GM12878 (cell line): ENCODE data around the gene BDH1. TPM values are rescaled to one million over a fixed set of nuclear protein-coding genes. Genes with fewer than 3 reads are reported as not detected.

Source experiments
- ATAC-seq: fragments of 200-7000 bp; cut with Tn5 transposase; 3 replicates; pipeline ENCODE4 v1.9.1; 2020; ENCODE audit warnings: mild to moderate bottlenecking, moderate library complexity
- BruUV-seq: library from RNA; stranded (reverse); fragments of 400-500 nt; replicated peaks from 2 replicates; lab custom pipeline; 2021; lab: Mats Ljungman, UMichigan
- CTCF ChIA-PET: fragments of 300-600 bp; sonication (Branson Sonifier 250); formaldehyde crosslinking; extraction: SDS; loops from one replicate; lab custom pipeline; 2021; ENCODE audit warnings: inconsistent platforms; lab: Yijun Ruan, JAX
- POLR2A ChIA-PET: fragments of 350-600 bp; formaldehyde crosslinking; extraction: SDS; loops from one replicate; lab custom pipeline; 2021; ENCODE audit warnings: inconsistent platforms; lab: Charles Lee
- RAD21 ChIA-PET: fragments of 300-600 bp; sonication (Branson Sonifier 250); formaldehyde crosslinking; loops from one replicate; lab custom pipeline; 2023; ENCODE audit warnings: antibody characterized with exemption; ENCODE audit not compliant: unreplicated experiment; lab: Charles Lee
- SMC1A ChIA-PET: fragments of 300-600 bp; sonication (Branson Sonifier 250); formaldehyde crosslinking; loops from one replicate; lab custom pipeline; 2023; ENCODE audit not compliant: unreplicated experiment, uncharacterized antibody; lab: Charles Lee
- DNase-seq: peaks from one replicate; pipeline ENCODE4 v3.0.0-alpha.2; 2011; ENCODE audit warnings: low read depth, low spot score
- FAIRE-seq: peaks from 3 replicates; lab custom pipeline; 2011; peaks lifted over from hg19 to GRCh38; lab: Jason Lieb, UNC
- H2AFZ ChIP-seq: 2 replicates; pipeline ENCODE4 v1.6.0; 2011; ENCODE audit warnings: low read depth, low read length, control low read depth; ENCODE audit not compliant: control insufficient read depth
- H3K27ac ChIP-seq: 2 replicates; pipeline ENCODE4 v1.5.1; 2011; ENCODE audit warnings: control low read depth; ENCODE audit not compliant: control insufficient read depth, insufficient read depth
- H3K27me3 ChIP-seq, 2 experiments: replicated peaks in 1 of 2; 2 replicates each; pipeline versions ENCODE4 v1.6.0 to v1.6.1; 2011; ENCODE audit warnings: low read length in 1 of 2; ENCODE audit not compliant: control insufficient read depth in 2 of 2, insufficient read depth in 2 of 2
- H3K36me3 ChIP-seq, 2 experiments: 2 replicates each; pipeline ENCODE4 v1.5.1; 2011; ENCODE audit warnings: low read length in 1 of 2; ENCODE audit not compliant: control insufficient read depth in 2 of 2, insufficient read depth in 2 of 2
- H3K4me1 ChIP-seq: 2 replicates; pipeline ENCODE4 v1.6.1; 2011; ENCODE audit warnings: mild to moderate bottlenecking, low read length, moderate library complexity, mixed read lengths; ENCODE audit not compliant: control insufficient read depth, insufficient read depth
- H3K4me2 ChIP-seq: 2 replicates; pipeline ENCODE4 v1.6.0; 2011; ENCODE audit warnings: control low read depth; ENCODE audit not compliant: control insufficient read depth, insufficient read depth
- H3K4me3 ChIP-seq: fragments of 200-600 bp; sonication (generic); 2 replicates; pipeline ENCODE4 v1.5.1; 2016
- H3K79me2 ChIP-seq: 2 replicates; pipeline ENCODE4 v1.6.0; 2011; ENCODE audit warnings: low read length; ENCODE audit not compliant: control insufficient read depth, insufficient read depth
- H3K9ac ChIP-seq: 2 replicates; pipeline ENCODE4 v1.8.0; 2011; ENCODE audit warnings: low read length, control low read depth, mixed read lengths; ENCODE audit not compliant: control insufficient read depth, insufficient read depth
- H3K9me3 ChIP-seq: replicated peaks from 3 replicates; pipeline ENCODE4 v1.5.1; 2011; ENCODE audit warnings: mild to moderate bottlenecking, low read length; ENCODE audit not compliant: control insufficient read depth, insufficient read depth
- H4K20me1 ChIP-seq: 2 replicates; pipeline ENCODE4 v1.6.0; 2011; ENCODE audit not compliant: control insufficient read depth, insufficient read depth
- ASH2L ChIP-seq: fragments of 300-600, 200-600 bp; sonication (generic); IDR thresholded peaks from 2 replicates; pipeline ENCODE4 v1.6.1; 2017; ENCODE audit warnings: low read depth, mild to moderate bottlenecking, borderline replicate concordance
- ATF7 ChIP-seq: fragments of 450-650 bp; IDR thresholded peaks from 2 replicates; pipeline ENCODE4 v1.6.1; 2016; ENCODE audit warnings: low read depth, mild to moderate bottlenecking
- BHLHE40 ChIP-seq, 2 experiments: fragments of 450-650 bp in 1 of 2; IDR thresholded peaks; 2 replicates each; pipeline ENCODE4 v1.6.1; 2011 to 2017; ENCODE audit warnings: low read depth in 2 of 2, borderline replicate concordance in 1 of 2, improper control_type of control experiment in 1 of 2, low read length in 1 of 2, mild to moderate bottlenecking in 1 of 2
- BMI1 ChIP-seq: fragments of 450-650 bp; IDR thresholded peaks from 2 replicates; pipeline ENCODE4 v1.6.1; 2016; ENCODE audit warnings: mild to moderate bottlenecking, moderate library complexity, borderline replicate concordance
- CBX3 ChIP-seq: fragments of 200-600 bp; sonication (generic); IDR thresholded peaks from 2 replicates; pipeline ENCODE4 v1.6.1; 2016; ENCODE audit warnings: low read depth, borderline replicate concordance
- ESRRA ChIP-seq: IDR thresholded peaks from 2 replicates; pipeline ENCODE4 v1.6.1; 2012; ENCODE audit warnings: mild to moderate bottlenecking, low read length, improper control_type of control experiment
- ETV6 ChIP-seq, 2 experiments: fragments of 450-650 bp in 1 of 2; IDR thresholded peaks in 1 of 2; conservative IDR thresholded peaks in 1 of 2; 2 replicates each; pipeline ENCODE4 v1.6.1; 2014; ENCODE audit warnings: antibody characterized with exemption in 1 of 2, borderline replicate concordance in 1 of 2, low read depth in 1 of 2, mild to moderate bottlenecking in 1 of 2, moderate library complexity in 1 of 2
- IKZF1 ChIP-seq: fragments of 450-650 bp; conservative IDR thresholded peaks from 2 replicates; pipeline ENCODE4 v1.6.1; 2017; ENCODE audit warnings: antibody characterized with exemption, mild to moderate bottlenecking
- IRF4 ChIP-seq: IDR thresholded peaks from 2 replicates; pipeline ENCODE4 v1.6.1; 2011; ENCODE audit warnings: low read depth, low read length
- JUND ChIP-seq: IDR thresholded peaks from 2 replicates; pipeline ENCODE4 v1.6.1; 2012; ENCODE audit warnings: low read depth, mild to moderate bottlenecking, low read length, improper control_type of control experiment, moderate library complexity
- LARP7 ChIP-seq: fragments of 450-650 bp; IDR thresholded peaks from 2 replicates; pipeline ENCODE4 v1.6.1; 2017; ENCODE audit warnings: mild to moderate bottlenecking
- MAX ChIP-seq: IDR thresholded peaks from 2 replicates; pipeline ENCODE4 v1.6.1; 2012; ENCODE audit warnings: low read depth, low read length, improper control_type of control experiment
- NFXL1 ChIP-seq: fragments of 450-650 bp; IDR thresholded peaks from 2 replicates; pipeline ENCODE4 v1.6.1; 2017; ENCODE audit warnings: antibody characterized with exemption, mild to moderate bottlenecking, borderline replicate concordance
- RB1 ChIP-seq: fragments of 450-650 bp; formaldehyde crosslinking; IDR thresholded peaks from 2 replicates; pipeline ENCODE4 v1.6.1; 2017; ENCODE audit warnings: mild to moderate bottlenecking, borderline replicate concordance
- RBBP5 ChIP-seq: fragments of 200-600 bp; sonication (generic); conservative IDR thresholded peaks from 2 replicates; pipeline ENCODE4 v1.6.1; 2016
- SIX5 ChIP-seq: IDR thresholded peaks from 2 replicates; pipeline ENCODE4 v1.6.1; 2011; ENCODE audit warnings: mild to moderate bottlenecking, low read depth, low read length, moderate library complexity; ENCODE audit not compliant: severe bottlenecking
- SPI1 ChIP-seq: IDR thresholded peaks from 2 replicates; pipeline ENCODE4 v1.6.1; 2011; ENCODE audit warnings: low read depth, mild to moderate bottlenecking, low read length, moderate library complexity, borderline replicate concordance; ENCODE audit not compliant: insufficient read depth
- SRF ChIP-seq, 2 experiments: IDR thresholded peaks; 2 replicates each; pipeline ENCODE4 v1.6.1; 2011; ENCODE audit warnings: low read depth in 2 of 2, low read length in 2 of 2, mild to moderate bottlenecking in 1 of 2, moderate library complexity in 1 of 2
- USF1 ChIP-seq: IDR thresholded peaks from 2 replicates; pipeline ENCODE4 v1.6.1; 2011; ENCODE audit warnings: borderline replicate concordance, low read depth, mild to moderate bottlenecking, moderate library complexity, mixed read lengths, low read length; ENCODE audit not compliant: insufficient read depth; ENCODE audit errors: extremely low read length
- YBX1 ChIP-seq: fragments of 450-650 bp; IDR thresholded peaks from 2 replicates; pipeline ENCODE4 v1.6.1; 2016; ENCODE audit warnings: antibody characterized with exemption
- WGBS: methylation state at CpG from one replicate; pipeline ENCODE4 v1.1.6; 2016; ENCODE audit warnings: low lambda C conversion rate; ENCODE audit not compliant: insufficient replicate concordance, insufficient coverage; ENCODE audit errors: missing lambda C conversion rate; 5-methylcytosine and 5-hydroxymethylcytosine counted together
- in situ Hi-C: fragments of 300-500 bp; cut with MboI; formaldehyde crosslinking; loops from 9 replicates; pipeline ENCODE4 v1.14.3; 2018; ENCODE audit warnings: mixed read lengths
- intact Hi-C: fragments of 100-400 bp; cut with micrococcal nuclease; formaldehyde crosslinking; loops from one replicate; pipeline ENCODE4 v1.14.2; 2022; ENCODE audit not compliant: unreplicated experiment
- polyA plus RNA-seq, 11 experiments: library from polyadenylated mRNA; depleted of rRNA in 4 of 11; unstranded in 6 of 11; stranded (reverse) in 5 of 11; fragments of >200 nt; fragmentation: Nextera tagmentation in 4 of 11; fragmentation: Illumina TruSeq in 1 of 11; extraction: Ambion mirVana in 4 of 11; extraction: Trizol in 1 of 11; gene quantifications; 1 replicate in 1 of 11; 2 replicates in 10 of 11; pipeline versions ENCODE4 v1.2.1 to v1.2.3, GENCODE V29; 2011 to 2016; ENCODE audit warnings: inconsistent platforms in 2 of 11, missing spikeins in 2 of 11, low read depth in 1 of 11
- total RNA-seq, 4 experiments: library from RNA; depleted of rRNA in 3 of 4; stranded (reverse); fragments of >200 nt in 3 of 4; fragmentation: Illumina TruSeq in 1 of 4; extraction: Trizol in 1 of 4; gene quantifications; 2 replicates each; pipeline versions ENCODE4 v1.2.1 to v1.2.3, GENCODE V29; 2013 to 2021

Gene BDH1
- total and polyA plus RNA-seq, 10 of the 15 experiments (the other 5 are each of a cell fraction or from before 2014, with no cell fraction given), result 11.3 to 84.5 (median 60.3) TPM

DNA sequence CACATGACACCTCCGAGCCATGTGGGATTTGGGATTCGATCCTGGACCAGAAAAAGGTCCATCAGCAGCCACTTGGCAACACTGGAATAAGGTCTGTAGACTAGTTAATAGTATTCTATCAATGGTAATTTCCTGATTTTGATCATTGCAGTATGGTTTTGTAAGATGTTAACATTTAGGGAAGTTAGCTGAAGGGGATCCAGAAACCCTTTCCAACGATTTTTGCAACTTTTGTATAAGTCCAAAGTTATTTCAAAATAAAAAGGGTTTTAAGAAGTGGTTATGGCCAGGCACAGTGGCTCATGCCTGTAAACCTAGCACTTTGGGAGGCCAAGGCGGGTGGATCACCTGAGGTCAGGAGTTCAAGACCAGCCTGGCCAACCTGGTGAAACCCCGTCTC lies 10.2 kb downstream of the BDH1 start:
- H3K36me3 ChIP-seq, result peaks cover 4 to 7% of the 10 kb centered on the region in 2 experiments; a peak in 3 of 4 replicates
- H3K79me2 ChIP-seq, result no peaks in the 10 kb centered on the region
- H4K20me1 ChIP-seq, result no peaks in the 10 kb centered on the region
- no peak for ATAC-seq
- no peak overlapping the region for H3K9ac ChIP-seq
- WGBS, result 89% methylated on average over 5 of the region's 5 CpGs
- no peak overlapping the region for H3K4me2 ChIP-seq
- H3K4me1 ChIP-seq, result no peaks in the 10 kb centered on the region
- no peak overlapping the region for H3K27ac ChIP-seq
- FAIRE-seq, result no peak
- H3K9me3 ChIP-seq, result no peaks in the 10 kb centered on the region
- TF ChIP-seq YBX1 (no peak), BHLHE40 (IDR thresholded peaks at IDR 0.05; ENCODE audit: borderline replicate concordance in 1 of 2, low read depth in 2 of 2, low read length in 1 of 2) (no peak), USF1 (no peak), NFXL1 (no peak), IKZF1 (no peak), RBBP5 (no peak), ATF7 (no peak)
- TF ChIP-seq, all 136 proteins: peak for 0
- H3K4me3 ChIP-seq, result no peak overlapping the region
- no peaks in the 10 kb centered on the region for H3K27me3 ChIP-seq
- ChIA-PET SMC1A (no interaction called here), POLR2A (no interaction called here), RAD21 (no interaction called here), CTCF (no interaction called here)
- intact Hi-C loops, result no loop called here
- no peak overlapping the region for H2AFZ ChIP-seq
- BruUV-seq, result no TSS peak
- no peak for DNase-seq
- in situ Hi-C loops, result no loop called here

- in situ Hi-C loops (no loop called here), intact Hi-C loops (no loop called here)
- ChIA-PET POLR2A (no interaction called here), CTCF (no interaction called here), SMC1A (no interaction called here), RAD21 (no interaction called here)
- WGBS, result 97% methylated on average over 9 of the region's 9 CpGs
- H3K27ac ChIP-seq, result no peak overlapping the region
- H3K9me3 ChIP-seq, result no peaks in the 10 kb centered on the region
- no peak for ATAC-seq
- H3K4me3 ChIP-seq, result no peak overlapping the region
- H3K4me2 ChIP-seq, result no peak overlapping the region
- no TSS peak for BruUV-seq
- no peak for DNase-seq
- FAIRE-seq, result no peak
- no peaks in the 10 kb centered on the region for H3K4me1 ChIP-seq
- H3K79me2 ChIP-seq, result no peaks in the 10 kb centered on the region
- H2AFZ ChIP-seq, result no peak overlapping the region
- H3K9ac ChIP-seq, result no peak overlapping the region
- H3K27me3 ChIP-seq, result no peaks in the 10 kb centered on the region
- H3K36me3 ChIP-seq, result peaks cover 4 to 7% of the 10 kb centered on the region in 2 experiments; a peak in 3 of 4 replicates
- no peaks in the 10 kb centered on the region for H4K20me1 ChIP-seq
- TF ChIP-seq SIX5 (no peak), BMI1 (no peak), SRF (IDR thresholded peaks at IDR 0.05; ENCODE audit: low read depth in 2 of 2, low read length in 2 of 2) (no peak), LARP7 (no peak), MAX (no peak), ASH2L (no peak), ESRRA (no peak), SPI1 (no peak), ETV6 (conservative IDR thresholded peaks at IDR 0.05 in 1 of 2, IDR thresholded peaks at IDR 0.05 in 1 of 2; ENCODE audit: borderline replicate concordance in 1 of 2, low read depth in 1 of 2) (no peak), RB1 (no peak), JUND (no peak), IRF4 (no peak), CBX3 (no peak)
Measured at GRCh38 chr3:197545101-197545500, 10.7 kb downstream of the BDH1 start.
